ENCODE results near the gene CES5A. TPM values are rescaled to one million over a fixed set of nuclear protein-coding genes. Genes with fewer than 3 reads are reported as not detected.

CES5A gene
- total RNA-seq, 1 experiment from 2014 or later, result not detected

Other genes with a start within 250 kb of the CES5A start
- gene SLC6A2, start 219.4 kb downstream of the CES5A start, total RNA-seq (2014; rRNA removed; shearing (Covaris generic)), result not detected in 2 replicates
- 2.7 and 4.8 TPM in 2 replicates for gene CES1, start 42.3 kb downstream of the CES5A start, total RNA-seq (2014; rRNA removed; shearing (Covaris generic))